Body of pancreas (tissue), 4 donors: ENCODE results near the gene KLHL17. TPM values are rescaled to one million over a fixed set of nuclear protein-coding genes. Genes with fewer than 3 reads are reported as not detected.

Experiments
- ATAC-seq: fragments of 150-250 bp; one replicate; pipeline ENCODE4 v1.9.1; 2016
- DNase-seq, 4 donors: peaks; one replicate each; pipeline ENCODE4 v3.0.0-alpha.2; 2019
- H3K27ac ChIP-seq, 4 donors: fragments of 200-600 bp; sonication (generic); 1 replicate in 3 of 4; 2 replicates in 1 of 4; pipeline versions ENCODE4 v1.5.1 to v1.6.1; 2016 to 2019; ENCODE audit warnings: mild to moderate bottlenecking in 1 of 4, mixed read lengths in 1 of 4, moderate library complexity in 1 of 4
- H3K27me3 ChIP-seq, 2 donors: fragments of 200-600 bp; sonication (generic); one replicate each; pipeline ENCODE4 v1.6.0; 2016; ENCODE audit warnings: mild to moderate bottlenecking in 1 of 2
- H3K36me3 ChIP-seq, 2 donors: fragments of 200-600 bp; sonication (generic); replicated peaks in 1 of 2; 2 replicates each; pipeline ENCODE4 v1.5.1; 2016; ENCODE audit warnings: low read depth in 2 of 2; ENCODE audit not compliant: insufficient read depth in 1 of 2
- H3K4me1 ChIP-seq: fragments of 200-600 bp; sonication (generic); one replicate; pipeline ENCODE4 v1.6.0; 2016
- H3K4me3 ChIP-seq, 2 donors: fragments of 200-600 bp; sonication (generic); 1 replicate in 1 of 2; 2 replicates in 1 of 2; pipeline ENCODE4 v1.5.1; 2016 to 2019
- H3K9me3 ChIP-seq, 3 donors: fragments of 200-600 bp; sonication (generic); 1 replicate in 2 of 3; 2 replicates in 1 of 3; pipeline ENCODE4 v1.5.1; 2016
- CTCF ChIP-seq, 7 experiments: fragments of 450-650 bp in 4 of 7; fragments of 200-600 bp in 3 of 7; sonication (generic) in 3 of 7; IDR thresholded peaks; one replicate each; pipeline ENCODE4 v1.5.1; 2016 to 2019; ENCODE audit warnings: antibody characterized with exemption in 7 of 7
- POLR2A ChIP-seq, 3 donors: fragments of 450-650 bp; IDR thresholded peaks; one replicate each; pipeline ENCODE4 v1.6.1; 2016; ENCODE audit warnings: antibody characterized with exemption in 3 of 3, mild to moderate bottlenecking in 2 of 3
- WGBS, 2 donors: methylation state at CpG; one replicate each; pipeline ENCODE4 v1.1.5; 2017; 5-methylcytosine and 5-hydroxymethylcytosine counted together
- intact Hi-C: fragments of 100-400 bp; cut with DNase I; formaldehyde crosslinking; loops from one replicate; pipeline ENCODE4 v1.15.1; 2023
- total RNA-seq, 2 donors: library from RNA; depleted of rRNA; stranded (reverse); fragments of >200 nt; gene quantifications; one replicate each; pipeline ENCODE4 v1.1.0, GENCODE V29; 2016

The KLHL17 gene
- total RNA-seq, 2 donors from 2014 or later: 6.0 to 29.0 TPM

- no peak for TF ChIP-seq POLR2A (IDR thresholded peaks at IDR 0.05)
- no peak for TF ChIP-seq CTCF (IDR thresholded peaks at IDR 0.05)
- Histone ChIP-seq H3K4me1 (peaks cover 33% of the 10 kb centered on the region), H3K4me3 (no peak overlapping the region), H3K9me3 (no peaks in the 10 kb centered on the region), H3K27ac (no peak overlapping the region), H3K27me3 (peaks cover 0 to 40% of the 10 kb centered on the region in 2 donors), H3K36me3 (no peaks in the 10 kb centered on the region)
- intact Hi-C loops: no loop called here
- WGBS, 2 donors: 41 to 55% methylated on average over 29 to 45 of the region's 45 CpGs
- ATAC-seq (no peak), DNase-seq (no peak)
Observed at GRCh38 chr1:936348-937264, 23.8 kb upstream of the KLHL17 start.

GRCh38 chr1:937521-937920 lies 22.9 kb upstream of the KLHL17 start:
- Histone ChIP-seq H3K27ac (no peak overlapping the region), H3K9me3 (no peaks in the 10 kb centered on the region), H3K27me3 (peaks cover 0 to 44% of the 10 kb centered on the region in 2 donors), H3K4me1 (peaks cover 42% of the 10 kb centered on the region), H3K4me3 (no peak overlapping the region), H3K36me3 (no peaks in the 10 kb centered on the region)
- no peak for TF ChIP-seq POLR2A (IDR thresholded peaks at IDR 0.05)
- no peak for DNase-seq
- 47 to 65% methylated on average over 9 to 16 of the region's 16 CpGs for WGBS, 2 donors
- intact Hi-C loops: no loop called here
- ATAC-seq: no peak

- Histone ChIP-seq H3K27me3 (peaks cover 0 to 47% of the 10 kb centered on the region in 2 donors), H3K27ac (no peak overlapping the region), H3K36me3 (no peaks in the 10 kb centered on the region), H3K9me3 (no peaks in the 10 kb centered on the region), H3K4me3 (no peak overlapping the region), H3K4me1 (peaks cover 49% of the 10 kb centered on the region)
- peak; percentile 65 to 76 (median 69) for DNase-seq
- WGBS, 2 donors: 30 to 45% methylated on average over 9 to 15 of the region's 15 CpGs
- ATAC-seq: peak; percentile 63
- intact Hi-C loops: no loop called here
- peak; percentile 22 to 83 (median 75) for TF ChIP-seq CTCF (IDR thresholded peaks at IDR 0.05)
- no peak for TF ChIP-seq POLR2A (IDR thresholded peaks at IDR 0.05)
Observed at GRCh38 chr1:938088-938683, 22.2 kb upstream of the KLHL17 start.

GRCh38 chr1:938711-939489 lies 21.5 kb upstream of the KLHL17 start:
- 45 to 70% methylated on average over 7 to 28 of the region's 30 CpGs for WGBS, 2 donors
- no peak for ATAC-seq
- no peaks in the 10 kb centered on the region for H3K36me3 ChIP-seq
- peaks cover 46% of the 10 kb centered on the region for H3K4me1 ChIP-seq
- no peak for DNase-seq
- intact Hi-C loops: no loop called here
- H3K27me3 ChIP-seq: peaks cover 0 to 42% of the 10 kb centered on the region in 2 donors
- no peak overlapping the region for H3K4me3 ChIP-seq
- no peak overlapping the region for H3K27ac ChIP-seq
- no peaks in the 10 kb centered on the region for H3K9me3 ChIP-seq
- no peak for TF ChIP-seq CTCF (IDR thresholded peaks at IDR 0.05)
- no peak for TF ChIP-seq POLR2A (IDR thresholded peaks at IDR 0.05)
